Common myeloid progenitor, CD34-positive (primary cell): Measurements from ENCODE around the gene EVA1B.

Source experiments
- CTCF ChIA-PET: fragments of 350-600 bp; sonication (Branson Sonifier 250); formaldehyde crosslinking; loops from one replicate; lab custom pipeline; 2021; ENCODE audit warnings: antibody characterized with exemption; lab: Charles Lee
- POLR2A ChIA-PET: fragments of 350-600 bp; sonication (Branson Sonifier 250); formaldehyde crosslinking; loops from one replicate; lab custom pipeline; 2021; ENCODE audit warnings: antibody characterized with exemption; lab: Charles Lee
- DNase-seq, 3 donors: peaks; one replicate each; pipeline versions ENCODE4 v3.0.0 to v3.0.0-alpha.2; 2013
- H3K27ac ChIP-seq, 2 experiments: 1 replicate in 1 of 2; 2 replicates in 1 of 2; pipeline ENCODE4 v1.7.0; 2013; ENCODE audit warnings: inconsistent platforms in 2 of 2, low read length in 2 of 2, mild to moderate bottlenecking in 2 of 2, low read depth in 1 of 2, moderate library complexity in 1 of 2; ENCODE audit not compliant: severe bottlenecking in 2 of 2, insufficient read depth in 1 of 2, poor library complexity in 1 of 2
- H3K27me3 ChIP-seq, 5 experiments: replicated peaks in 2 of 5; 1 replicate in 3 of 5; 2 replicates in 2 of 5; pipeline versions ENCODE4 v1.6.1 to v1.7.0; 2013; ENCODE audit warnings: low read length in 4 of 5, mild to moderate bottlenecking in 2 of 5, moderate library complexity in 2 of 5, inconsistent platforms in 1 of 5; ENCODE audit not compliant: insufficient read depth in 5 of 5, control insufficient read depth in 4 of 5
- H3K36me3 ChIP-seq, 4 experiments: 1 replicate in 2 of 4; 2 replicates in 2 of 4; pipeline versions ENCODE4 v1.6.1 to v1.7.0; 2013; ENCODE audit warnings: low read length in 3 of 4, control low read depth in 1 of 4, mild to moderate bottlenecking in 1 of 4; ENCODE audit not compliant: control insufficient read depth in 4 of 4, insufficient read depth in 4 of 4
- H3K4me1 ChIP-seq, 4 experiments: 1 replicate in 3 of 4; 2 replicates in 1 of 4; pipeline versions ENCODE4 v1.6.1 to v1.7.1; 2013; ENCODE audit warnings: low read length in 3 of 4, mild to moderate bottlenecking in 3 of 4, control low read depth in 1 of 4, inconsistent platforms in 1 of 4, moderate library complexity in 1 of 4; ENCODE audit not compliant: control insufficient read depth in 4 of 4, insufficient read depth in 4 of 4; ENCODE audit errors: control extremely low read depth in 1 of 4
- H3K4me3 ChIP-seq, 7 experiments: 1 replicate in 4 of 7; 2 replicates in 3 of 7; pipeline versions ENCODE4 v1.5.1 to v1.7.0; 2013; ENCODE audit warnings: mild to moderate bottlenecking in 7 of 7, low read length in 6 of 7, moderate library complexity in 6 of 7, inconsistent platforms in 2 of 7, low read depth in 2 of 7, control low read depth in 1 of 7; ENCODE audit not compliant: insufficient read depth in 4 of 7, control insufficient read depth in 1 of 7; ENCODE audit errors: extremely low read depth in 1 of 7
- H3K9me3 ChIP-seq, 5 experiments: 1 replicate in 4 of 5; 2 replicates in 1 of 5; pipeline versions ENCODE4 v1.6.1 to v1.7.1; 2013; ENCODE audit warnings: low read length in 4 of 5, mild to moderate bottlenecking in 2 of 5, inconsistent platforms in 1 of 5, low read depth in 1 of 5, moderate library complexity in 1 of 5; ENCODE audit not compliant: control insufficient read depth in 4 of 5, insufficient read depth in 2 of 5; ENCODE audit errors: control extremely low read depth in 1 of 5
- WGBS: methylation state at CpG from one replicate; pipeline ENCODE4 v1.1.5; 2013; ENCODE audit not compliant: insufficient coverage; 5-methylcytosine and 5-hydroxymethylcytosine counted together

The EVA1B gene

DNA sequence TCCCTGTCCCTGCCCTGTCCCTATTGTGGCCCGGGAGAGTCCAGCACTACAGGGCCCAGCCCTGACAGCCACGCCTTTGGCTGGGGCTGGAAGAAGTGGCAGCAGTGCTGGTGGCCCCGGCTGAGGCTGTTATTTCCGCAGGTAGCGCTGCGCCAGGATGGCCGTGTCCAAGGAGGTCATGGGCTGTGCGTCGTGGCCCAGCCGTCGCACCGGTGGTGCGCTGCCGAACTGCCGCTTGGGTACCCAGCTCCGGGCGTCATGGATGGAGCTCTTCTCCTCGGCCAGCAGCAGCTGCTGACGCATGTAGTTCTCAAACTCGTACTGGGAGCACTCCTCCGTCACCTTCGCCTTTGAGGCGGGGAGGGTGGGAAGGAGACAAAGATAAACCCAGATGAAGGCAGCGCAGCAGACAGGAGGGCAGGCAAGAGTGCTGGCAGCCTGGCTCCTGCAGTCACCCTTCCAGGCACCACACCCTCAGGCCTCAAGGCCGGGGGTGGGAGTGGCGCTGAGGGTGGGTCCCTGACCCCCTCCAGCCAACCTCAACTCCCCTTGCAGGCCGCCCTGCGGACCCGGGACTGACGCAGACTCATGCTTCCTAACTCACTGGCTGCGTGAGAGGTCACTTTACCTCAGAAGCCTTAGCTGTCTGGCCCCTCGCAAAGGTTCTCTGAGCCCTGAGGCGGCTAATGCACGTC is 18.3 kb upstream of the EVA1B start:
- H3K27me3 ChIP-seq, result no peaks in the 10 kb centered on the region
- CTCF ChIA-PET, result interaction anchor here (0.7 to 8.9 kb wide), 26 partner anchors 8 to 154 kb away, joined by 3 to 86 read pairs (median 6); partner anchors contain the start of genes LSM10, MRPS15, SH3D21 and STK40
- no peak for DNase-seq
- H3K4me1 ChIP-seq, result peaks cover 0 to 14% (median 8%) of the 10 kb centered on the region in 4 experiments
- POLR2A ChIA-PET, result interaction anchor here (1.0 to 1.4 kb wide), 2 partner anchors 27 to 80 kb away, joined by 3 to 5 read pairs; no protein-coding TSS in a partner anchor
- H3K36me3 ChIP-seq, result peaks cover 13 to 63% (median 39%) of the 10 kb centered on the region in 4 experiments
- WGBS, result 97% methylated on average over 24 of the region's 34 CpGs
- no peak overlapping the region for H3K27ac ChIP-seq
- no peak overlapping the region for H3K4me3 ChIP-seq
- no peaks in the 10 kb centered on the region for H3K9me3 ChIP-seq

DNA sequence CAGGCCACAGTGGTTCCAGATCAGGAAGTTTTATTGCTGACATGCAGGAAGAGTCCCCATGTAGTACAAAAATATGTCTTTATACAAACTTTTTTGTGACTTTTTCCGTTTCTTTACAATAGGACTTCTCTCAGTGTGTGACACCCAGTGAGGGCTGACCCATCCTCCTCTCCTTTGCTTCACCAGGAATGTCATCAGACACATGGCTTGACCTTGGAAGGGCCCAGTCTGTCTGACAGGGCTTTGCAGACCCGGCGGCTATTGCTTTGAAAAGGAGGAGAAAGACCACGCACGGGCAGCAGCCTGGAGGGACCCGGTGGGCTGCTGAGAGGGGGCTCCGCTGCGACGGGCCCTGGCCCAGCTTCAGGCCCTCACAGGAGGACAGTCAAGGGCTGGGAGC is 16.2 kb upstream of the EVA1B start:
- no peak for DNase-seq
- H3K27me3 ChIP-seq, result no peaks in the 10 kb centered on the region
- WGBS, result 86% methylated on average over 8 of the region's 9 CpGs
- peaks cover 10 to 46% (median 24%) of the 10 kb centered on the region in 4 experiments for H3K36me3 ChIP-seq
- POLR2A ChIA-PET, result no interaction called here
- CTCF ChIA-PET, result interaction anchor here (6.3 to 8.9 kb wide), 2 partner anchors 78 to 85 kb away, joined by 72 to 86 read pairs; no protein-coding TSS in a partner anchor
- no peak overlapping the region for H3K4me3 ChIP-seq
- H3K4me1 ChIP-seq, result peaks cover 0 to 14% (median 8%) of the 10 kb centered on the region in 4 experiments
- H3K27ac ChIP-seq, result no peak overlapping the region
- no peaks in the 10 kb centered on the region for H3K9me3 ChIP-seq

DNA sequence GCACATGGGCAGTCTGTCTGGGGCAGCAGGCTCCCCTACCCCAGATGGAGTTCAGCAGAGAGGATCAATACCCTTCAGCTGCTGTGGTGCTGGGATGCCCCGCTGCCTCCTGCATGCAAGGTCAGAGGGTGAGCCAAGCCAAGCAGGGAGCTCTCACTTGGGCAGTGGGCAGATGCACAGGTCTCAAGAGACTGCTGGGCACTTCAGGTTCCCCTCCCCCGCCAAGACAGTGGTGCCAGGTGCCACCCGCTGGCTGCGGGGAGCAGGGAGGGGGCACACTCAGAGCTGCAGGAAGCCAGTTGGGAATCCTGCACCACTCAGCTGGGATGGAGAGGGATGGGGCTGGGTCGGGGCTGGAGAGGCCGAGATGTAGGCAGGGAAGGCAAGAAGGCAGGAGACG is 15.8 kb upstream of the EVA1B start:
- peaks cover 7 to 42% (median 22%) of the 10 kb centered on the region in 4 experiments for H3K36me3 ChIP-seq
- H3K27ac ChIP-seq, result no peak overlapping the region
- WGBS, result 56% methylated on average over 7 of the region's 7 CpGs
- H3K27me3 ChIP-seq, result no peaks in the 10 kb centered on the region
- ChIA-PET CTCF (interaction anchor here (1.6 kb wide), 1 partner anchor 85 kb away, joined by 5 read pairs; no protein-coding TSS in a partner anchor), POLR2A (no interaction called here)
- no peaks in the 10 kb centered on the region for H3K9me3 ChIP-seq
- no peak for DNase-seq
- H3K4me3 ChIP-seq, result no peak overlapping the region
- H3K4me1 ChIP-seq, result peaks cover 0 to 14% (median 8%) of the 10 kb centered on the region in 4 experiments

- DNase-seq, result no peak
- Histone ChIP-seq H3K4me1 (peaks cover 0 to 12% (median 8%) of the 10 kb centered on the region in 4 experiments), H3K4me3 (no peak overlapping the region), H3K27ac (no peak overlapping the region), H3K36me3 (peaks cover 0 to 29% (median 14%) of the 10 kb centered on the region in 4 experiments), H3K9me3 (no peaks in the 10 kb centered on the region), H3K27me3 (no peaks in the 10 kb centered on the region)
- 100% methylated on average over 3 of the region's 6 CpGs for whole genome bisulfite sequencing
- ChIA-PET POLR2A (no interaction called here), CTCF (interaction anchor here (1.6 kb wide), 1 partner anchor 87 kb away, joined by 5 read pairs; no protein-coding TSS in a partner anchor)
Measured at GRCh38 chr1:36337830-36338229, 14.4 kb upstream of the EVA1B start.

- H3K4me1 ChIP-seq, result peaks cover 0 to 32% (median 29%) of the 10 kb centered on the region in 4 experiments
- H3K4me3 ChIP-seq, result no peak overlapping the region
- no peaks in the 10 kb centered on the region for H3K9me3 ChIP-seq
- no peak for DNase-seq
- no peak overlapping the region for H3K27ac ChIP-seq
- no peaks in the 10 kb centered on the region for H3K27me3 ChIP-seq
- WGBS, result 95% methylated on average over 15 of the region's 15 CpGs
- ChIA-PET CTCF (interaction anchor here (1.3 to 2.0 kb wide), 2 partner anchors 12 to 67 kb away, joined by 3 to 7 read pairs; partner anchors contain the start of gene LSM10), POLR2A (no interaction called here)
- no peaks in the 10 kb centered on the region for H3K36me3 ChIP-seq
Measured at GRCh38 chr1:36330940-36331339, 7.5 kb upstream of the EVA1B start.

GRCh38 chr1:36329817-36330216 is 6.4 kb upstream of the EVA1B start:
- H3K4me3 ChIP-seq, result no peak overlapping the region
- DNase-seq, result no peak
- CTCF ChIA-PET, result no interaction called here
- H3K27ac ChIP-seq, result no peak overlapping the region
- H3K9me3 ChIP-seq, result no peaks in the 10 kb centered on the region
- no peaks in the 10 kb centered on the region for H3K36me3 ChIP-seq
- H3K27me3 ChIP-seq, result no peaks in the 10 kb centered on the region
- POLR2A ChIA-PET, result no interaction called here
- 93% methylated on average over 9 of the region's 9 CpGs for WGBS
- H3K4me1 ChIP-seq, result peaks cover 1 to 36% (median 31%) of the 10 kb centered on the region in 4 experiments

GRCh38 chr1:36328713-36329112 is 5.3 kb upstream of the EVA1B start:
- no peak overlapping the region for H3K27ac ChIP-seq
- H3K4me1 ChIP-seq, result peaks cover 4 to 47% (median 42%) of the 10 kb centered on the region in 4 experiments
- POLR2A ChIA-PET, result no interaction called here
- no peak for DNase-seq
- WGBS, result 69% methylated on average over 6 of the region's 6 CpGs
- no peaks in the 10 kb centered on the region for H3K27me3 ChIP-seq
- H3K4me3 ChIP-seq, result no peak overlapping the region
- H3K9me3 ChIP-seq, result no peaks in the 10 kb centered on the region
- CTCF ChIA-PET, result no interaction called here
- no peaks in the 10 kb centered on the region for H3K36me3 ChIP-seq
